Neural cell (in vitro differentiated cells): ENCODE data around the gene BCAN. TPM values are rescaled to one million over a fixed set of nuclear protein-coding genes. Genes with fewer than 3 reads are reported as not detected.

Experiments
- H2AFZ ChIP-seq: fragments of 200-600, 300-800 bp; sonication (generic), shearing (Covaris generic); 2 replicates; pipeline ENCODE4 v1.6.0; 2014; ENCODE audit warnings: low read depth, mild to moderate bottlenecking, antibody characterized with exemption, low read length, moderate library complexity
- H3F3A ChIP-seq: fragments of 200-600 bp; shearing (Covaris generic); 2 replicates; pipeline ENCODE4 v1.6.1; 2016; ENCODE audit warnings: mild to moderate bottlenecking, moderate library complexity, mixed read lengths, antibody characterized with exemption, low read length; ENCODE audit not compliant: insufficient read depth, poor library complexity, severe bottlenecking
- H3K27ac ChIP-seq: fragments of 200-600, 300-800 bp; sonication (generic), shearing (Covaris generic); 2 replicates; pipeline ENCODE4 v1.5.1; 2014; ENCODE audit warnings: mild to moderate bottlenecking, low read length, moderate library complexity
- H3K27me3 ChIP-seq: fragments of 300-800, 200-600 bp; sonication (generic), shearing (Covaris generic); 2 replicates; pipeline ENCODE4 v1.6.0; 2014; ENCODE audit warnings: mild to moderate bottlenecking, low read depth, low read length, moderate library complexity; ENCODE audit not compliant: insufficient read depth
- H3K36me3 ChIP-seq: fragments of 300-800, 200-600 bp; sonication (generic), shearing (Covaris generic); 2 replicates; pipeline ENCODE4 v1.5.1; 2014; ENCODE audit warnings: mild to moderate bottlenecking, antibody characterized with exemption, low read length, moderate library complexity; ENCODE audit not compliant: insufficient read depth
- H3K4me2 ChIP-seq: fragments of 300-800, 200-600 bp; sonication (generic), shearing (Covaris generic); 2 replicates; pipeline ENCODE4 v1.6.0; 2014; ENCODE audit warnings: mild to moderate bottlenecking, low read length
- H3K4me3 ChIP-seq: fragments of 300-800, 200-600 bp; sonication (generic), shearing (Covaris generic); 2 replicates; pipeline ENCODE4 v1.5.1; 2014; ENCODE audit warnings: mild to moderate bottlenecking, low read length, moderate library complexity
- H3K79me2 ChIP-seq: fragments of 200-600 bp; shearing (Covaris generic); replicated peaks from 2 replicates; pipeline ENCODE4 v1.6.0; 2014; ENCODE audit warnings: mild to moderate bottlenecking, low read length, moderate library complexity; ENCODE audit not compliant: insufficient read depth
- H3K9ac ChIP-seq: fragments of 300-800, 200-600 bp; sonication (generic), shearing (Covaris generic); 2 replicates; pipeline ENCODE4 v1.6.1; 2016; ENCODE audit warnings: mild to moderate bottlenecking, low read length, mixed read lengths
- H3K9me2 ChIP-seq: fragments of 200-600 bp; shearing (Covaris generic); 2 replicates; pipeline ENCODE4 v1.6.1; 2016; ENCODE audit warnings: mild to moderate bottlenecking, low read length, mixed read lengths; ENCODE audit not compliant: insufficient read depth
- H3K9me3 ChIP-seq: fragments of 200-600, 300-800 bp; sonication (generic), shearing (Covaris generic); 2 replicates; pipeline ENCODE4 v1.6.1; 2016; ENCODE audit warnings: mild to moderate bottlenecking, mixed run types, low read length, moderate library complexity, mixed read lengths
- H4K20me1 ChIP-seq: fragments of 200-600 bp; shearing (Covaris generic); 2 replicates; pipeline ENCODE4 v1.6.1; 2016; ENCODE audit warnings: mild to moderate bottlenecking, mixed run types; ENCODE audit not compliant: insufficient read depth
- EP300 ChIP-seq: fragments of 450-650 bp; conservative IDR thresholded peaks from 2 replicates; pipeline ENCODE4 v1.6.1; 2014; ENCODE audit warnings: antibody characterized with exemption, mild to moderate bottlenecking, moderate library complexity; ENCODE audit not compliant: poor library complexity, severe bottlenecking
- EZH2 ChIP-seq: fragments of 200-600, 300-800 bp; shearing (Covaris generic), sonication (generic); IDR thresholded peaks from 2 replicates; pipeline ENCODE4 v1.6.1; 2014; ENCODE audit warnings: antibody characterized with exemption, low read length, borderline replicate concordance, mild to moderate bottlenecking; ENCODE audit not compliant: insufficient read depth, poor library complexity, severe bottlenecking
- MXI1 ChIP-seq: fragments of 450-650 bp; conservative IDR thresholded peaks from 2 replicates; pipeline ENCODE4 v1.6.1; 2014; ENCODE audit warnings: antibody characterized with exemption, mild to moderate bottlenecking; ENCODE audit not compliant: poor library complexity, severe bottlenecking
- POLR2AphosphoS5 ChIP-seq: IDR thresholded peaks from 2 replicates; pipeline ENCODE4 v1.6.1; 2012
- RAD21 ChIP-seq: fragments of 450-650 bp; conservative IDR thresholded peaks from 2 replicates; pipeline ENCODE4 v1.6.1; 2014; ENCODE audit warnings: antibody characterized with exemption, mild to moderate bottlenecking, moderate library complexity
- SMC3 ChIP-seq: fragments of 450-650 bp; conservative IDR thresholded peaks from 2 replicates; pipeline ENCODE4 v1.6.1; 2014; ENCODE audit warnings: antibody characterized with exemption, mild to moderate bottlenecking, moderate library complexity; ENCODE audit not compliant: poor library complexity
- TAF1 ChIP-seq: IDR thresholded peaks from 2 replicates; pipeline ENCODE4 v1.6.1; 2012; ENCODE audit warnings: low read depth
- polyA plus RNA-seq: library from polyadenylated mRNA; depleted of rRNA; stranded (reverse); fragments of >200 nt; gene quantifications from 2 replicates; pipeline ENCODE4 v1.2.3, GENCODE V29; 2014
- TF ChIP-seq, protein P1 (sequence below): fragments of 450-650 bp; IDR thresholded peaks from 2 replicates; pipeline ENCODE4 v1.5.1; 2014; ENCODE audit warnings: antibody characterized with exemption, mild to moderate bottlenecking, moderate library complexity; ENCODE audit not compliant: poor library complexity, severe bottlenecking
- TF ChIP-seq, protein P2 (sequence below): IDR thresholded peaks from 2 replicates; pipeline ENCODE4 v1.6.1; 2012; ENCODE audit warnings: borderline replicate concordance

The BCAN gene
- polyA plus RNA-seq, 1 donor from 2014 or later, result not detected

DNA sequence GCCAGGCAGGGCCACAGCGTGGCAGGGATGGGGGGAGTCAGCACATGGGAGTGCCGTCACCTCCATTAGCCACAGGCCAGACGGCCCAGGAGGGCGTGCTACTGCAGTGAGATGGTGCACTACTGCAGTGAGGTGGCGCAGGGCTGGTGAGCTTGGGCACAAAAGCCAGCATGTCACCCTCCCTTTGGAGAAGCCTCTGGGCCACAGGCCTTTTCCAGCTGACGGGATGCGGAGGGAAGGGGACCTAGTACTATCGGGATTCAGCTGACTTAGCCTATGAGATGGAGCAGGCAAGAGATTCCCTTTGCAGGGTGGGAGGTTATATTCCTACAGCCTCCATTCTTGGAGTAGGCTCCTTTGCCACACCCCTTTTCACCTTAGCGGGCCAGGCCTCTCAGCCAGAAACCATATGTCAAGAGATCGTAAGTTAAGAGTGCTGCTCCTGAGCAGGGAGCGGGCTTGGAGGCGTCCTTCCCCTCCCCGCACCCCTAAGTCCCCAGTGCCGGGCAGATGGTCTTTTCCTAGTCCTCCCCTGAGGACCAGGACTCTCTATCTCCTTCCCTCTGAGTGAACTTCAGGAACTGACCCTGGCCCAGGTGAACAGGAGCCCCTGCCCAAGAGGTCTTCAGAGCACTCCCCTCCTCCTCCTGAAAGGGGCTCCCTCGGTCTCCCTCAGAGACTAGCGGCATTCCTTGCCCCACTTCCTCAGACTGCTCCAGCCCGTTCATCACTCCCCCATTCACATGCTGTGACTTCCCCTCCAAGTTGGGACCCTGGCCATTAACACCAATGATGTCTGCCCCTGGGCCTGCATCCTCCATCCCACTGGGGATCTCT lies 27.1 kb downstream of the BCAN start:
- Histone ChIP-seq H3K36me3 (no peaks in the 10 kb centered on the region), H3K9ac (no peak overlapping the region), H3F3A (no peaks in the 10 kb centered on the region), H3K9me3 (no peaks in the 10 kb centered on the region), H3K9me2 (no peaks in the 10 kb centered on the region), H2AFZ (no peak overlapping the region), H4K20me1 (no peaks in the 10 kb centered on the region), H3K79me2 (peaks cover 10% of the 10 kb centered on the region), H3K4me2 (no peak overlapping the region), H3K27me3 (no peaks in the 10 kb centered on the region), H3K27ac (no peak overlapping the region), H3K4me3 (no peak overlapping the region)
- TF ChIP-seq SMC3, result no peak
- no peak for TF ChIP-seq POLR2AphosphoS5
- no peak for TF ChIP-seq EZH2
- no peak for TF ChIP-seq EP300
- TF ChIP-seq MXI1, result no peak
- TF ChIP-seq TAF1, result no peak
- no peak for TF ChIP-seq RAD21
- TF ChIP-seq, protein P1, sequence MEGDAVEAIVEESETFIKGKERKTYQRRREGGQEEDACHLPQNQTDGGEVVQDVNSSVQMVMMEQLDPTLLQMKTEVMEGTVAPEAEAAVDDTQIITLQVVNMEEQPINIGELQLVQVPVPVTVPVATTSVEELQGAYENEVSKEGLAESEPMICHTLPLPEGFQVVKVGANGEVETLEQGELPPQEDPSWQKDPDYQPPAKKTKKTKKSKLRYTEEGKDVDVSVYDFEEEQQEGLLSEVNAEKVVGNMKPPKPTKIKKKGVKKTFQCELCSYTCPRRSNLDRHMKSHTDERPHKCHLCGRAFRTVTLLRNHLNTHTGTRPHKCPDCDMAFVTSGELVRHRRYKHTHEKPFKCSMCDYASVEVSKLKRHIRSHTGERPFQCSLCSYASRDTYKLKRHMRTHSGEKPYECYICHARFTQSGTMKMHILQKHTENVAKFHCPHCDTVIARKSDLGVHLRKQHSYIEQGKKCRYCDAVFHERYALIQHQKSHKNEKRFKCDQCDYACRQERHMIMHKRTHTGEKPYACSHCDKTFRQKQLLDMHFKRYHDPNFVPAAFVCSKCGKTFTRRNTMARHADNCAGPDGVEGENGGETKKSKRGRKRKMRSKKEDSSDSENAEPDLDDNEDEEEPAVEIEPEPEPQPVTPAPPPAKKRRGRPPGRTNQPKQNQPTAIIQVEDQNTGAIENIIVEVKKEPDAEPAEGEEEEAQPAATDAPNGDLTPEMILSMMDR, result no peak
- TF ChIP-seq, protein P2, sequence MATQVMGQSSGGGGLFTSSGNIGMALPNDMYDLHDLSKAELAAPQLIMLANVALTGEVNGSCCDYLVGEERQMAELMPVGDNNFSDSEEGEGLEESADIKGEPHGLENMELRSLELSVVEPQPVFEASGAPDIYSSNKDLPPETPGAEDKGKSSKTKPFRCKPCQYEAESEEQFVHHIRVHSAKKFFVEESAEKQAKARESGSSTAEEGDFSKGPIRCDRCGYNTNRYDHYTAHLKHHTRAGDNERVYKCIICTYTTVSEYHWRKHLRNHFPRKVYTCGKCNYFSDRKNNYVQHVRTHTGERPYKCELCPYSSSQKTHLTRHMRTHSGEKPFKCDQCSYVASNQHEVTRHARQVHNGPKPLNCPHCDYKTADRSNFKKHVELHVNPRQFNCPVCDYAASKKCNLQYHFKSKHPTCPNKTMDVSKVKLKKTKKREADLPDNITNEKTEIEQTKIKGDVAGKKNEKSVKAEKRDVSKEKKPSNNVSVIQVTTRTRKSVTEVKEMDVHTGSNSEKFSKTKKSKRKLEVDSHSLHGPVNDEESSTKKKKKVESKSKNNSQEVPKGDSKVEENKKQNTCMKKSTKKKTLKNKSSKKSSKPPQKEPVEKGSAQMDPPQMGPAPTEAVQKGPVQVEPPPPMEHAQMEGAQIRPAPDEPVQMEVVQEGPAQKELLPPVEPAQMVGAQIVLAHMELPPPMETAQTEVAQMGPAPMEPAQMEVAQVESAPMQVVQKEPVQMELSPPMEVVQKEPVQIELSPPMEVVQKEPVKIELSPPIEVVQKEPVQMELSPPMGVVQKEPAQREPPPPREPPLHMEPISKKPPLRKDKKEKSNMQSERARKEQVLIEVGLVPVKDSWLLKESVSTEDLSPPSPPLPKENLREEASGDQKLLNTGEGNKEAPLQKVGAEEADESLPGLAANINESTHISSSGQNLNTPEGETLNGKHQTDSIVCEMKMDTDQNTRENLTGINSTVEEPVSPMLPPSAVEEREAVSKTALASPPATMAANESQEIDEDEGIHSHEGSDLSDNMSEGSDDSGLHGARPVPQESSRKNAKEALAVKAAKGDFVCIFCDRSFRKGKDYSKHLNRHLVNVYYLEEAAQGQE, result no peak

DNA sequence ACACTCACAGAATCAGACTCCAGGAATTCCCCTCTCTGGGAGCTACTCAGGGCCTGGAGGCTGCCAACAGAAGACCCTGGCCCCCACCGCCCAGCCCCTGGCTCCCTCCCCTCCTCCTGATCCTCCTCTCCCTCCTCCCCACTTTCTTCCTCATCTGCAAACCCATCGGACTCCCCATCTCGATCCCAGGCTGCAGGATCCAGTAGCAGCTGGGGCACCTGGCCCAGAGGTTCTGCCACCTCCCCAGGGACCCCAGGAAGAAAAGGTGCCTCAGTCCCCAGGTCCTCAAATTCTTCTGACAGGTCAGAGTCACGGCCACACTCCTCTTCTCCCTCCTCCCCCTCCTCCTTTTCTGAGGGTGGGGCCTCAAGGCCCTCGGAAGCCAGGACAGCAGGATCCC lies 27.9 kb downstream of the BCAN start:
- Histone ChIP-seq H3K79me2 (peaks cover 18% of the 10 kb centered on the region), H3K9me2 (no peaks in the 10 kb centered on the region), H4K20me1 (no peaks in the 10 kb centered on the region), H2AFZ (no peak overlapping the region), H3K9ac (no peak overlapping the region), H3F3A (no peaks in the 10 kb centered on the region), H3K4me3 (no peak overlapping the region), H3K27me3 (no peaks in the 10 kb centered on the region), H3K4me2 (no peak overlapping the region), H3K9me3 (no peaks in the 10 kb centered on the region), H3K36me3 (no peaks in the 10 kb centered on the region), H3K27ac (no peak overlapping the region)
- TF ChIP-seq RAD21 (no peak), EZH2 (no peak), POLR2AphosphoS5 (no peak), MXI1 (no peak), TAF1 (no peak), EP300 (no peak), SMC3 (no peak)
- TF ChIP-seq, protein P1, result no peak
- TF ChIP-seq, protein P2, result no peak
